Hindlimb muscle (tissue), 1 donor: ENCODE results near the gene RFTN1. TPM values are rescaled to one million over a fixed set of nuclear protein-coding genes. Genes with fewer than 3 reads are reported as not detected.
A peak's percentile ranks its signal among the peaks of the same experiment; 100 is the strongest.

Source experiments
- DNase-seq: peaks from one replicate; pipeline ENCODE4 v3.0.0-alpha.2; 2013
- polyA plus RNA-seq: library from polyadenylated mRNA; unstranded; fragments of 120-200 nt; gene quantifications from one replicate; pipeline ENCODE4 v1.2.1, GENCODE V29; 2013; ENCODE audit not compliant: insufficient read length

RFTN1 gene, protein sequence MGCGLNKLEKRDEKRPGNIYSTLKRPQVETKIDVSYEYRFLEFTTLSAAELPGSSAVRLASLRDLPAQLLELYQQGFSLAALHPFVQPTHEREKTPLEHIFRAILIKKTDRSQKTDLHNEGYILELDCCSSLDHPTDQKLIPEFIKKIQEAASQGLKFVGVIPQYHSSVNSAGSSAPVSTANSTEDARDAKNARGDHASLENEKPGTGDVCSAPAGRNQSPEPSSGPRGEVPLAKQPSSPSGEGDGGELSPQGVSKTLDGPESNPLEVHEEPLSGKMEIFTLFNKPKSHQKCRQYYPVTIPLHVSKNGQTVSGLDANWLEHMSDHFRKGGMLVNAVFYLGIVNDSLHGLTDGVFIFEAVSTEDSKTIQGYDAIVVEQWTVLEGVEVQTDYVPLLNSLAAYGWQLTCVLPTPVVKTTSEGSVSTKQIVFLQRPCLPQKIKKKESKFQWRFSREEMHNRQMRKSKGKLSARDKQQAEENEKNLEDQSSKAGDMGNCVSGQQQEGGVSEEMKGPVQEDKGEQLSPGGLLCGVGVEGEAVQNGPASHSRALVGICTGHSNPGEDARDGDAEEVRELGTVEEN
- 22.2 TPM for polyA plus RNA-seq

DNA sequence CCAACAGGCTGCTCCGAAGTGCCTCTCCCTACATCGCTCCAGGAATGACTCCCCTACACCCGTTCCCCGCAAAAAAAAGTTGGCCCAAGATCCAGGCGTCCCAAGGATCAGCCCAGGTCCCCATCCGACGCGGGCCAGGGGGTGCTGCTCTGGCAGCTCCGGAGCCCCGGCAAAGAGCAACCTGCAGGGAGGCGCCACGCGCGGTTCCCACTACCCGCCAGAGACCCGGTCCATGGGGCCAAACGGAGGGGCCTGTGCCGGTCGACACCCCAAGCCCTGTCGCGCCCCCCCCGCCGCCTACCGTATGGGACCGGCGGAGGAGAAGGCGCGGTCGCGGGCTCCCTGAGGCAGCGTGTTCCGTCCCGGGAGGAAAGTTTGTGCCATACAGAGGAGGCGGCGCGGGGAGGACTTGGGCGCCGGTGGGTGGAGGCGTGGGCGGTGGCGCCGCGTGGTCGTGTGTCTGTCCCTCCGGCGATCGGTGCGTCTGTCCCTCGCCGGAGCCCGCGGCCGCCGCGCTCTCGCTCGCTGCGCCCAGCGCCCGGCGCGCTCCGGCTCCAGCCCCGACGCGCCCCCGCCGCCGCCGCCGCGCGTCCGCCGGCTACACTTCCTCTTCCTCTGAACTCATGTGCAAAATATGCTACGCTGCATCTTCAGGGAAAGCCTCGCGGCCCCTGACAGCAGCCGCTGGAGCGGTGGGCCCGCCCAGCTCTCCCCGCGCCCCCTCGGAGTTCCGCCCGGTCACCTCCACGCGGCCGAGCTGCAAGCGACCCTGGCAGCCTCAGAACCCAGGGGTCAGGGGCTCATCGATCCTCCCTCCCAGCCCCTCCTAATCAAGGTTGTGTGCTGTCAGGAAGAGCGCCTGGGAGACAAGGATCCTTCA, at the start of gene RFTN1:
RFTN1 (minus strand) TSS at position 559 of the 880 bp plus-strand sequence. CDS start 19,830 bp downstream, outside the sequence.
- peak; percentile 73 for DNase-seq

DNA sequence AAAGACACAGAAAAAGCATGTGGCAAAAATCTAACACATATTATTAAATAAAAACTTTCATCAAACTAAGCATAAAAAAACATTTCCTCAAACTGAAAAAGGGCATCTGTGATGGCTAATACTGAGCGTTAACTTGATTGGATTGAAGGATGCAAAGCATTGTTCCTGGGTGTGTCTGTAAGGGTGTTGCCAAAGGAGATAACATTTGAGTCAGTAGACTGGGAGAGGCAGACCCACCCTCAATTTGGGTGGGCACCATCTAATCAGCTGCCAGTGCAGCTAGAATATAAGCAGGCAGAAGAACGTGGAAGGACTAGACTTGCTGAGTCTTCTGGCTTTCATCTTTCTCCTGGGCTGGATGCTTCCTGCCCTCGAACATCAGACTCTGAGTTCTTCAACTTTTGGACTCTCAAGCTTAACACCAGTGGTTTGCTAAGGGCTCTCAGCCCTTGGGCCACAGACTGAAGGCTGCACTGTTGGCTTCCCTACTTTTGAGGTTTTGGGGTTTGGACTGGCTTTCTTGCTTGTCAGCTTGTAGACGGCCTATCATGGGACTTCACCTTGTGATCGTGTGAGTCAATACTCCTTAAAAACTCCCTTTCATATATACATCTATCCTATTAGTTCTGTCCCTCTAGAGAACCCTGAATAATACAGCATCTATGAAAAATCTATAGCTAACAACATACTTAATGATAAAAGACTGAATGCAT, 46.3 kb upstream of the RFTN1 start:
- DNase-seq = no peak

DNA sequence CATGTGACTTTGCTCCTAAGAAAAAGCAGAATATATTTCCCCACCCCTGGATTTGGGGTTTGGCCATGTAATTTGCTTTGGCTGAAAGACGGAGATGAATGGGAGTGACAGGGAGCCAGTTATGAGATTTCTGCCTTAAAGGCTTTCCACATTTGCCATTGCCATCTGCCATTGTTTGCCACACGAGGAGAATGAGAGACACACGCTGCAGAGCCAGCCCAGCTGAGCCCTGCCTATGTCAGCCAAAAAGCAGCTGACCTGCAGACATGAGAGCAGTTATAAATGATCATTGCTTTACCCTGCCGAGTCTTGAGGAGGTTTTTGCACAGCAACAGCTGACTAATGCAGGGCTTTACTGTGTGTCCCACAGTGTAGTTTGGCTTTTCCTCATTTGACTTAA, 40.6 kb upstream of the RFTN1 start:
- no peak for DNase-seq

DNA sequence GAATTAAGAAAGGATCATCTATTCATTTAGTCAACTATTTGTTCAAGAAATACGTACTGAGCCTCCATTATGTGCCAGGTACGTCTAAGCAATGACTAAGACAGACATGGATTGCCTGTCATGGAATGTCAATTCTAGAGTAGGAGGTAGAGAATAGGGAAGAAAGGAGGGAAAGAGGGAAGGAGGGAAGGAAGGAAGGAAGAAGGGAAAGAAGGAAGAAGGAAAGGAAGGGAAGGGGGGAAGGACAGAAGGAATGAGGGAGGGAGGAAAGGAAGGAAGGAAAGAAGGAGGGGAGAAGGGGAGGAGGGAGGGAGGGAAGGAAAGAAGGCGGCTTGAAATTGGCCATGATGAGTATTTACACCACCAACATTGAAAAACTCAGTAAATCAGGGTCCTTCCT, 39.3 kb upstream of the RFTN1 start:
- DNase-seq = no peak

DNA sequence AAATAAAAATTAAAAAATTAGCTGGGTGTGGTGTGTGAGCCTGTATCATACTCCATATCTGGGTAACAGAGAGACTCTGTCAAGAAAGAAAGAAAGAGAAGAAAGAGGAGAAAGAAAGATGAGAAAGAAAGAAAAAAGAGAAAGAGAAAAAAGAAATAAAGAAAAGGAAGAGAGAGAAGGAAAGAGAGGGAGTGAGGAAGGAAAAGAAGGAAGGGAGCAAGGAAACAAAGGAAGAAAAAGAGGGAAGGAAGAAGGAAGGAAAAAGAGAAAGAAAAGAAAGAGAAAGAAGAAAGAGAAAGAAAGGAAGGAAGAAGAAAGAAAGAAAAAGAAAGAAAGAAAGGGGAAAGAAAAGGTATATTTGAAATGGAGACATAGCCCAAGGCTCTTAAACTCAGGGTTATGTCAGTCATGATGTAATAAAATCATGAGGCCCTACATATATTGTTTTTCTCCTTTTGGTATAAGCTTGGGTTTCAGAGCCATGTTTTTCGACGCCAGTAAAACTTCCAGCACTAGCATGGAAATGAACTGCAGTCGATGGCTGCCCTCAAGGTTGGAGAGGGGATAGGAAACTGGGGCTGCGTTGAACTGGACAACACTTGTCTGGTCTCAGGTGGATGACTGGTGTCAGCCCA, 38.0 kb upstream of the RFTN1 start:
- no peak for DNase-seq

DNA sequence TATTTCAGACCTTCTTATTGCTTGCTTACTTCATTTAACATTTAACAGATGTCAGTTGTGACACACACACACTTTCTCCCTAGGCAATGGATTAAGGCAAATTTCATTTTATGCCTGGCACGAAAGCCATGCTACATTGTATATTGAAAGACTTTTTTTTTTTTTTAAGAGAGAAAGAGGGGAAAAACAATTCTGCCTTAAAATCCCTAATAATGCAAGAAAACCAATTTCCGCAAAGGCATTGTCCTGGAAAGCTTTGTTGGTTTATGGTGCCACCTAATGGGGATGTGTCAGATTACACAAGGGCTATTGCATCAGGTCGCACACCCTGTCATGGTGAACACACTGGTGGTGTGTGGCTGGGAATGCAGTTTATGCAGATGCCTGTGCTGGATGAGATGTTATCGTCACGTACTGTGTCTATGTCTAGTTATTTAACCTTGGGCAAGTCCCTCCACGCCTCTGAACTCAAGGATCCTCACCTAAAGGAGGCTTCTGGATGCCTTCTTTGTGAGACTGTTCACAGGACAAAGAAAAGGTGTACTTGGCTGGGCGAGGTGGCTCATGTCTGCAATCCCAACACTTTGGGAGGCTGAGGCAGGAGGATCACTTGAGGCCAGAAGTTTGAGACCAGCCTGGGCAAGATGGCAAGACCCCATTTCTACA, 37.3 kb upstream of the RFTN1 start:
- DNase-seq = peak; percentile 84

DNA sequence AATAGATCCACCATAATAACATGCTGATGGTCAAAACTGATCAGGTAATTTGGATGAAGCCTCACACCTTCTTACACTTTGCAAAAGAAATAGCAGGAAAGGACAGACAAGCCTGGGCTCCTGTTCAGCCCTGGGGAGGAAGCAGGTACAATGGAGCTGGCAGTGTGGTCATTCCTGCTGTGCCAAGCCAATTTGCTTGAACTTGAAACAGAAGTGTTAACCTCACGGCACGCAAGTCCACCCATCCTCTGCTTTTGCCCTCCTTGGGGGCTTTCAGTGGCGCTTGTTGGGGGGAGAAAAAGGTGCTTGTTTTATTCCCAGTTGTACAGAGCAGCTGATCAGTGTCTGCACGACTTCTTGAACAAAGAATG, 36.8 kb upstream of the RFTN1 start:
- no peak for DNase-seq

DNA sequence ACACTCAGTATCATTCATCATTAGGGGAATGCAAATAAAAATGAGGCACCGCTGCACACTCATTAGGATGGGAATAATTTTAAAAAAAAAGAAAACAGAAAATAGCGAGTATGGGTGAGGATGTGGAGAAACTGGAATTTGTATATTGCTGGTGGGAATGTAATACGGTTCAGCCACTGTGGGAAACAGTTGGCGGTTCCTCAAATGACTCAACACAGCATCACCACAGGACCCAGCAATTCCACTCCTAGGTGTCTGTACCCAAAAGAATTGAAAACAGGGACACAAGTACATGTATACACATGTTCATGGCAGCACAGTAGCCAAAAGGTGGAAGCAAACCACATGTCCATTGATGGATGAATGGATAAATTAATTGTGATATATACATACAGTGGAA, 35.2 kb upstream of the RFTN1 start:
- no peak for DNase-seq

DNA sequence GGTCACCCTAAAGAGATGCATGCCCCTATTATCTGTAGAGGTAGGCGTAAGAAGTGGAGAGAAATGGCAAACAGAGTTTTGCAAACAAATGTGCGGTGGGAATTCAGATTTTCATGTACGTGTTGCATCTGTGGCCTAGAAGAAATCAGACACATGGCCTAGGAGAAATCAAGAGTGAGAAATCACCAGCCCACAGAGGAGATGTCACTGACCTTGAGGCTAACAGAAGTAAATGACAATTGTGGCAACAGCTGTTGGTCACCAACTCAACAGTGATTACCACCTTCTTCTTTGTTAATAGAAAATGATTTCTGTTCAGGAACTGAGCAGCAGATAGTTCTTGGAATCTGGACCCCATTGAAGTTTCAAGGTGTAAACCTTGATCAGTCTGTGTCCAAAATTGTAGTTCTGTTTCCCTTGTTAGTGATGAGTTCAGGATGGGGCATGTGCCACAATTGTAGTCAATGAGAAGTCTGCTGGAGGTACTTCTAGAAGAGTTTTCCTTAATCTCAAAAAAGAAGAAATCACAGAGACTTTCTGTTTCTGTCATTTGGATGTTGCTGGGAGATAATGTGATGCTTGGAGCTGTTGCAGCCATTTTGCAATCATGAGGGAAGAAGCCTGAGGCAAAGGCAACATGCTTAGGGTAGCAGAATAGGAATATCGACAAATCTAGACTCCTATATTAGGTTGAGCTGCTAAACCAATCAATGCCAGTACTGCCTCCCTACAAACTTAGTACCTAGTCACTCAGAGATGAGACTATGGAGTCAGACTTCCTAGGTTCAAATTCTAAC, 34.3 kb upstream of the RFTN1 start:
- no peak for DNase-seq

DNA sequence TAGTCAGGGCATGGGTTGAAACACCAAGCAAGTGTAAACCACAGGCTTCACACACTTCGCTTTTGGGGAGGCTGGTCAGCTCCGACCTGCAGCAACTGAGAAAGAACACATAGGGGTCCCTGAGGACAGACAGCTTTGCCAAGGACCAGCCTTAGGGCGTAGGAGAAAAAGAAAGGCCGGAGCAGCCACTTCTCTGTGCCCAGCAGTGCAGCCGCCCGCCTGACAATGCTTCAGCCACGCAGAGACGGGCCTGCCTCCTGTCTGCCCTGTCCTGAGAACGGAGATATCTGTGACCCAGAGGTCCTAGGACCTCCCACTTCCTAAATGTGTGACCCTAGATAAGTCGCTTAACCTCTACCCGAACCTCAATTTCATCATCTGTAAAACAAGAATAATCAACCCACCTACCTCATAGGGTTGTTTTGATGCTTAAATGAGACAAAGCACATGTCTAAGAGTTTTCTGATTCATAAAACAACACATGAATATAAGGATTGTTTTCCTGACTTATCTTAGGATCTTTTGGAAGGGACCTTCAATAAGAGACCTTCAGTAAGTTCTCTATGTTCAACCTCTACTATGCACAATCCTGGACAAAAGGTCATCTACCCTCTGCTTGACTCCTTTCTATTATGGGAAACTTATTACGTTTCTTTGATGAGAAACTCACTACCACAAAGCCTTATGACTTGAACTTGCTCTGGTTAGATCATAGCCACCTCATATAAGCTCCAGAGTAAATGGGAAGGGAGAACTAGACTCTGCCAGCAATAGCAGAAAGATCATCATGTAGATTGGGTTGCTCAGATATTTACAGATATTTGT, 32.9 kb upstream of the RFTN1 start:
- DNase-seq = no peak

DNA sequence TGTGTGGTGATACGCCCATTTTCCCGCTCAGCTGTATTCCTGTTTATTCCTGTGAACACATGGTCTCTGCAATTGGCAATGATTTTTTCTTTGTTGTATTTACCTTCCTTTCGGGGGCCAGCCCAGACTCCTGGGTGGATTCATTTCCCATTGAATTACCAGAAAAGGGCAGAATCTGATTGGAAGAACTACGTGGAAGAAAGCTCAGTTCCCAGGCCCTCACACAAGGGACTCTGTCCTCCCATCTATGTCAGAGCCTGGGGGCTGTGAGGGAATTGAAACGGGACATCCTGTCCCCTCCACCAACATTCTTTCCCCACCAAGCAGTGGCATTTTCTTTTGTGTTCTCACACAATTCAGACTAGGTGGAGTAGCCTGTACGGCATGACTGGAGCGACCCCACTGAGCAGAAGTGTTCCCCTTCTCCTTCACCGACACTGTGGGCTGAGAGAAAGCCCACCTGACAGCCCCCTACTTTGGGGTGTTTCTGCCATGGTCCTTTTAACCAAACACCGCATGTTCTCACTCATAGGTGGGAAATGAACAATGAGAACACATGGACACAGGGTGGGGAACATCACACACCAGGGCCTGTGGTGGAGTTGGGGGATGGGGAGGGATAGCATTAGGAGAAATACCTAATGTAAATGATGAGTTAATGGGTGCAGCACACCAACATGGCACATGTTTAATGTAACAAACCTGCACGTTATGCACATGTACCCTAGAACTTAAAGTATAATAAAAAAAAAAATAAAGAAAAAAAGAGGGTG, 32.1 kb upstream of the RFTN1 start:
- DNase-seq = no peak

DNA sequence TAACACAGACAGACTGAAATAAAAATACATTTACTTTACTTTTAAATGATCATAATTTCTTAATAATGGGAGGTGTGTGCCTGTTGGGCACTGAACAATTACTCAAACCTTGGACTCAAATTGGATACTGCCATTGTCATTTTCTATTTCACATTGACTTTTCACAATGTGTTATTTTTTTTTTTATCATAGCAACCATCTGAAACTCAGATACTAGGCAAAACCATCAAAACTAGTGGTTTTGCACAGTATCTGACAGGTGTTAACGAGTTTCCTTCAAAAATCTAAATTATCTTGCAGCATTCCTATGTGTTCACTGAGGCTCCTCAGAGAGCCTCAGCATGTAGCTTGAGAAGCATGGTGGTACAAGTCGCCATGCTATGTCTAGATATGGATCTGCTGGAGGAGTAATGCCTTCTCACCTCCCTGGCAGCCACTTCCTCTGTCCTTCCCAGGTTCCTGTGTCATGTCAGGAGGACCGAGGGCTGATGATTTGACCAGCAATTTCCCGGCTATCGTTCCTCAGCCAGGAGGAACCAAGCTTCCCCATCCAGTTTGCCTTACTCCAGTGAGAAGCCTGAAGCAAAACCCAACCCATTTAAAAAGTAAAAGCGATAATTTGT, 29.9 kb upstream of the RFTN1 start:
- no peak for DNase-seq

DNA sequence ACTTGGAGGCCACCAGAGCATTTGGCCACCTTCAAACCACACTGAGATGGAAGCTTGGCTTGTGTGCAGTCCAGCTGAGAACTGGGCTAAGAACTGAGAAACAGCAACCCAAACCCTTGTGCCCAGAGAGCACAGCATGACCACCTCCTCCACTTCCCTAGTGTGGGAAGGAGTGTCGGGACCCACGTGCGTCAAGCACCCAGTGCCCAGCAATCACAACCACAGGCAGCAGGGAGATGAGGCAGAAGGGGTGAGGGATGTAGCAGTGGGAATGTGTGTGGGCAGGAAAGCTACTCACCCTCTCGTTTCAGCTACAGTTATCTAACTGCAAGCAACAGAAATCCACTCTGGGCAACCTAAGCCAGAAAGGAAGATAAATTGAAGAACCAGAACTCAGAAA, 25.0 kb upstream of the RFTN1 start:
- DNase-seq = no peak

DNA sequence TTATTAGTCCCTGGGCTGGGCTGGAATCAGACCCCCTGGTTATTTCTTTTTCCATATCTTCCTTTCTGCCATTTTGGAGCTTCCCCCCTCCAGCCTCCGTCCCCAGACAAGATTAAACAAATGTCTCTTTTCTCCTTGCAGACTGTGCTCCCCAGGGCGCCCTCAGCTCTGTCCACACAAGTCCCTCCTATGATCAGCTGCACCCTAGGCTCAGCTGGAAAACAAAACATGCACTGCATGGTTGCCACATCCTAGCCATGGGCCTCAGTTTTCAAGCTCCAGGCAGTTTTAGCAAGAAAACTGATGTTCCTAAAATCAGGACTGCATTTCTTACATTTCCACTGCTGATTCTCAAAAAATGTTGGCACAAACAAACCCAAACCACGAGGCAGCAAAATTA, 23.5 kb upstream of the RFTN1 start:
- DNase-seq = no peak

DNA sequence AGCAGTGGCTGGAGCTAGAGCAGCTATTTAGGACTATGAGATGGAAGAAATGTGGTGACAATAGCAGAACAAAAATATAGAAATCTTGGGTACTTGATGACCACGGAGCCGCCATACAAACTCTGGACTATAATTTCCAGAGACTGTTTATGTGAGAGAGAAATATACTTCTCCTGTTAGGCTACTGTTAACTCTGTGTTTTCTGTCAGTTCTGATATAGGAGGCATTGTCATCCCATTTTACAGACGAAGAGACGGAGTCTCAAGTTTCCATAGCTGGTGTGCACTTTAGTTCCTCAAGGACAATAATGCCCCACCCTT, 22.8 kb upstream of the RFTN1 start:
- DNase-seq = no peak

DNA sequence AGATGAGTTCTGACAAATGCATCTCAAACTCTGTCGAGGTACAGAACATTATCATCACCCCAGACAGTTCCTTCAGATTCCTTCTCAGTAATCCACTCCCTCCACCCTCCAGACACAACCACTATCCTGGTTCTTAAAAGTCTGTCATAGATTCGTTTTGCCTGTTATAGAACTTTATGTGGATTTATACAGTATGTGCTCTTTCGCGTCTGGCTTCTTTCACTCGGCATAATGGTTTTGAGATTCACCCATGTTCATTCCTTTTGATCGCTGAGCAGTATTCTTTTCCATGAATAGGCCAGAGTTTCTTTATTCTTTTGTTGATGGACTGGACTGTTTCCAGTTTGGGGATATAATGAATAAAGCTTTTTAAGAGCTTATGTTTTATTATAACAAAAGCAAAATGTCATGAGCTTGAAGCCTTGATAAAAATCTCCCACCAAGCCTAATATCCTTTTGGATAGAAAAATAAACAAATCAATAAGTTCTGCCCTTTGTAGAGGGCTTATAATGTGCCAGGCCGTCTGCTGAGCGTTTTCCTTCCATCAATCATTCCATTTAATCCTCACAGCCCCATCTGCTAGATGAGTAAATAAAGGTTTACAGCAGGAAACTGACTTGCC, 21.3 kb upstream of the RFTN1 start:
- no peak for DNase-seq

DNA sequence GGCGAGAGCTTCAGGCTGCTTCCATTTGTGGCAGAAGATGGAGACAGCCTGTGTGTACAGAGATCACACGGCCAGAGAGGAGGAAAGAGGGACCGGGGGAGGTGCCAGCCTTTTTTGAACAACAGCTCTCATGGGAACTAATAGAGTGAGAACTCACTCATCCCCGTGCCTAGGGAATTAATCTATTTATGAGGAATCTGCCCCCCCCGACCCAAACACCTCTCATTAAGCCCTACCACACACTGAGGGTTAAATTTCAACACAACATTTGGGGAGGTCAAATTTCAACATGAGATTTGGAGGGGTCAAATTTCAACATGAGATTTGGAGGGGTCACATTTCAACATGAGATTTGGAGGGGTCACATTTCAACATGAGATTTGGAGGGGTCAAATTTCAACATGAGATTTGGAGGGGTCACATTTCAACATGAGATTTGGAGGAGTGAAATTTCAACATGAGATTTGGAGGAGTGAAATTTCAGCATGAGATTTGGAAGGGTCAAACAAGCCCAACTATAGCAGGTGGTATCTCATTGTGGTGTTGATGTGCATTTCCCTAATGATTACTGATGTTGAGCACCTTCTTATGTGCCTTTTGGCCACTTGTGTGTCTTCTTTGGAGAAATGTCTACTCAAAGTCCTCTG, 20.6 kb upstream of the RFTN1 start:
- no peak for DNase-seq

DNA sequence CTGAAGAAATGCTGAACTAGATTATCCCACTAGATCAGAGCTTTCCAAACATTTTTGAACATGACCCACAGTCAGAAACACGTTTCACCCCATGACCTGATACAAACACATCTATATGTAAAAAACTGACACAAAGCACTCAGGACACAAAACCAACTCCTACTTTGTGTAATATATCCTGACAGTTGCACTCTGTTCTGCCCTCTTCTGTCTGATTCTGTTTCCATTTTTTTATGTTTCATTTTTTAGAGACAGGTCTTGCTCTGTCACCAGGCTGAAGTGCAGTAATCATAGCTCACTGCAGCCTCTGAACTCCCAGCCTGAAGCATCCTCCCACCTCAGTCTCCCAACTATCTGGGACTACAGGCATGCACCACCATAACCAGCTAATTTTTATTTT, 15.8 kb upstream of the RFTN1 start:
- no peak for DNase-seq
